GM19324 (cell line): ENCODE data around the gene STAT3.
A peak's percentile ranks its signal among the peaks of the same experiment; 100 is the strongest.
"Not testable (repeated sequence)": the region's sequence is repeated elsewhere in the genome, so short reads cannot be mapped to it uniquely, and the experiment has no call there.

Experiments
- ATAC-seq: cut with Tn5 transposase; IDR thresholded peaks from one replicate; pipeline ENCODE4 v1.9.1; 2021; ENCODE audit warnings: mild to moderate bottlenecking, moderate library complexity; ENCODE audit not compliant: unreplicated experiment, low FRiP score

Gene STAT3

DNA sequence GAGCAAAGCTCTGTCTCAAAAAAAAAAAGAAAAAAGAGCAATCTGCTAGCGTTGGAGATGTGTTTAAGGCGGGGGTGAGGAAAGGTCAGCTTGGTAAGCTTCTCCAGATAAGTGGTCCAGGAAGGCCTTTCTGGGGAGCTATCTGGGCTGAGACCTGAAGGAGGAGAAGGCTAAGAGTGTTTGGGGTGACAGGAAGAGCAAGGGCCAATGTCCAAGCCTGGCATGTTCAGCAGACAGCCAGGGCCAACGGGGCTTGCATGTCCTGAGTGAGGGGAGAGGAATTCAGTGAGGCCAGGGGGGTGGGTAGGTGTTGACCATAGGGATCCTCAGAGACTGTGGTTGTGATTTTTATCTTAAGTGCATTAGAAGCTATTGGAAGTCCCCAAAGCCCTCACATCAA, 84.5 kb downstream of the STAT3 start:
- ATAC-seq, result no peak

DNA sequence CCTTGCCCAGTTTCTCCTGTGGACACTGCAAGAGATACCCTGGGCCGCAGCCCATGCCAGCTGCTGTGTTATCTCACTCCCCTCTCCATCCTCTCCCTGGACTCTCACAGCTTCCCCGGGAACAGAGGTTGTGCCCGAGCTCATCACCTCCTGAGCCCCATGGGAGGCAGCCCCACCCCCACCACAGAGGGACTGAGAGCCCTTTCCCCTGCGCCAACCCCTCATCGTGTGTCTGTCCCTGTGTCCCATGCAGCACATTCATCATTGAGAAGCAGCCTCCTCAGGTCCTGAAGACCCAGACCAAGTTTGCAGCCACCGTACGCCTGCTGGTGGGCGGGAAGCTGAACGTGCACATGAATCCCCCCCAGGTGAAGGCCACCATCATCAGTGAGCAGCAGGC, 87.2 kb downstream of the STAT3 start:
- ATAC-seq, result no peak

DNA sequence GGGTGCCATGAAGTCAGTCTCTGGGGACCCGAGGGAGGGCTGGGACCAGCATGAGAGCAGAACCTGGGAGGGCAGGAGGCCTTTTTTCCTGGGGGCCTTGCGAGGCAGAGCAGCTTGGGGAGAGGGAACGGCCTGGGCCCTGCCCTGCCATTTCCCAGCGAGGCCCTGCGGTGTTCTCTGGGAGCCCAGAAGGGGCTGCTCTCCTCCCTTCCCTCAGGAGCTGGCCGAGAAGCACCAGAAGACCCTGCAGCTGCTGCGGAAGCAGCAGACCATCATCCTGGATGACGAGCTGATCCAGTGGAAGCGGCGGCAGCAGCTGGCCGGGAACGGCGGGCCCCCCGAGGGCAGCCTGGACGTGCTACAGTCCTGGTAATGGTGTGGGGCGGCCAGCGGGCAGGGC, 88.3 kb downstream of the STAT3 start:
- not testable (repeated sequence) for ATAC-seq

- not testable (repeated sequence) for ATAC-seq
These were observed 88.9 kb downstream of the STAT3 start for GRCh38 chr17:42299361-42299760.

GRCh38 chr17:42297775-42298174, 90.5 kb downstream of the STAT3 start:
- ATAC-seq, result not testable (repeated sequence)

DNA sequence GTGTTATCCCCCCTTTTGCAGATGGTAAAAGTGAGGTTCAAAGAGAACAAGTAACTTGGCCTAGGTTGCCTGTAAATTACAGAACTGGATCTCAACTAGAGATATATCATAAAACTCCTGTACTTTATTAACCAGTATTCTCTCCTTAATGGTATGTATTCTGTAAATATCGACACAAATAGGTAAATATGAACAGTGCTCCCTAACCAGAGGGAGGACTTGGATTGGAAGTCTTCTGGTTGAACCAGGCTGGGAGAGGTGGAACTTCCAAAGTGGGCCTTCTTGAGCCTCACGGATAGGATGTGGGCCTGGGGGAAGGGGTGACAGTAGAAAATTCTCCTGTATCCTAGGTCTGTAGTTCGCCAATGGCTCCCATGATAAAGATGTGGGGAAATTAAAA, 92.2 kb downstream of the STAT3 start:
- ATAC-seq, result no peak

- no peak for ATAC-seq
These were observed 93.5 kb downstream of the STAT3 start for GRCh38 chr17:42294469-42295398.

GRCh38 chr17:42291129-42291528, 97.1 kb downstream of the STAT3 start:
- no peak for ATAC-seq

DNA sequence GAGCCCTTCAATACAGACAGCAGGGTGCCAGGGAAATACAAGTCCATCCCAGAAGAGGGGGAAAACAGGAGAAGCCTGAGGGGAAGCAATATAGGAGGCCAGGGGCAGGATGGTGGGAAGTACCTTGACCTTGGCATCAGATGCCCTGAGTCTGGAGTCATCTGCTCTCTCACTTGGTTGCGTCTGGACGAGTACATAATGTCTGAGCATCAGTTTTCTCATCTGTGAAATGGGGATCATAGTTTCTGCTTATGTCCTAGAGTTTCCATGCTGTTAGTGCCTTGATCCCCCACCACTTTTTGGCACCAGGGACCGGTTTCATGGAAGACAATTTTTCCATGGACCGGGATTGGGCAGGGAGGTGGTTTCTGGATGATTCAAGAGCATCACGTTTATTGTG, 97.7 kb downstream of the STAT3 start:
- no peak for ATAC-seq

DNA sequence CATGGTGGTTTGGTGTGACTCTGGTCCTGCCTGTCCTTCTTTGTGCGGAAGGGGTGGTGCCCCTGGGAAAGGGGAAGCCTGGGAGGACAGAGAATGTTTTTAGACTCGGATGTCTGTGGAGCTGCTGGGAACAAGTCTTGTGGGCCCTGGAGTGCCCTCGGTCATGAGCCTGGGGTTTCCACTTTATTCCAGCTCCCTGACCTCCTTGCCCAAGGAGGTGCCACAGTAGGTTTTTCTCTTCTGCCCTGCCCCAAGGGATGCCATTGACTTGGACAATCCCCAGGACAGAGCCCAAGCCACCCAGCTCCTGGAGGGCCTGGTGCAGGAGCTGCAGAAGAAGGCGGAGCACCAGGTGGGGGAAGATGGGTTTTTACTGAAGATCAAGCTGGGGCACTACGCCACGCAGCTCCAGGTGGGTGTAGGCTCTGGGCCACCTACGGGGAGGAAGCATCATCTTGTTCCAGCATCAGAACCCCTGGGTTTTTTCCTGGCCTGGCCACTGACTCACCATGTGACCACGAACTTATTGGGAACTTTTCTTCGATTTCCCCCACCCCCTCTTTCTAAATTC, 98.5 kb downstream of the STAT3 start:
- no peak for ATAC-seq

- peak; percentile 11 for ATAC-seq
These were observed 99.2 kb downstream of the STAT3 start for GRCh38 chr17:42288803-42289610.

DNA sequence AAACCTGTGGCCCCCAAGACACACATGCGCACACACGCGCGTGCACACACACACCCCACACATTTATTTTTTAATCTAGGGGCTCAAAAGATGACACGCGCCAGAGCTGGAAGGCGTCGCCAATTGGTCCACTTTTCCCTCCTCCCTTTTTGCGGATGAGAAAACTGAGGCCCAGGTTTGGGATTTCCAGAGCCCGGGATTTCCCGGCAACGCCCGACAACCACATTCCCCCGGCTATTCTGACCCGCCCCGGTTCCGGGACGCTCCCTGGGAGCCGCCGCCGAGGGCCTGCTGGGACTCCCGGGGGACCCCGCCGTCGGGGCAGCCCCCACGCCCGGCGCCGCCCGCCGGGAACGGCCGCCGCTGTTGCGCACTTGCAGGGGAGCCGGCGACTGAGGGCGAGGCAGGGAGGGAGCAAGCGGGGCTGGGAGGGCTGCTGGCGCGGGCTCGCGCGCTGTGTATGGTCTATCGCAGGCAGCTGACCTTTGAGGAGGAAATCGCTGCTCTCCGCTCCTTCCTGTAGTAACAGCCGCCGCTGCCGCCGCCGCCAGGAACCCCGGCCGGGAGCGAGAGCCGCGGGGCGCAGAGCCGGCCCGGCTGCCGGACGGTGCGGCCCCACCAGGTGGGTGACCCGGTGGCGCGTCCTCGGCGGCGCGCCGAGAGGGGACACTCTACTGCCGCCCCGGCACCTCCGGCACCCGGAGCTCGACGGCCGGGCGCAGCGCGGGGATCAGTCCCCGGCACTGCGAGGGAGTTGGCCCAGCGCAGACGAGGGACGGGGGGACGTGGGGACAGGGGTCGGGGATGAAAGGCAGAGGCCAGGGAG, 100.1 kb downstream of the STAT3 start, which contains the start of gene STAT5A:
STAT5A (plus strand) TSS at position 522 of the 826 bp plus-strand sequence. CDS start 914 bp downstream, outside the sequence.
- ATAC-seq, result peak; percentile 50

GRCh38 chr17:42287305-42287976, 100.8 kb downstream of the STAT3 start:
- ATAC-seq, result no peak

- ATAC-seq, result no peak
These were observed 101.6 kb downstream of the STAT3 start for GRCh38 chr17:42286411-42287221.

DNA sequence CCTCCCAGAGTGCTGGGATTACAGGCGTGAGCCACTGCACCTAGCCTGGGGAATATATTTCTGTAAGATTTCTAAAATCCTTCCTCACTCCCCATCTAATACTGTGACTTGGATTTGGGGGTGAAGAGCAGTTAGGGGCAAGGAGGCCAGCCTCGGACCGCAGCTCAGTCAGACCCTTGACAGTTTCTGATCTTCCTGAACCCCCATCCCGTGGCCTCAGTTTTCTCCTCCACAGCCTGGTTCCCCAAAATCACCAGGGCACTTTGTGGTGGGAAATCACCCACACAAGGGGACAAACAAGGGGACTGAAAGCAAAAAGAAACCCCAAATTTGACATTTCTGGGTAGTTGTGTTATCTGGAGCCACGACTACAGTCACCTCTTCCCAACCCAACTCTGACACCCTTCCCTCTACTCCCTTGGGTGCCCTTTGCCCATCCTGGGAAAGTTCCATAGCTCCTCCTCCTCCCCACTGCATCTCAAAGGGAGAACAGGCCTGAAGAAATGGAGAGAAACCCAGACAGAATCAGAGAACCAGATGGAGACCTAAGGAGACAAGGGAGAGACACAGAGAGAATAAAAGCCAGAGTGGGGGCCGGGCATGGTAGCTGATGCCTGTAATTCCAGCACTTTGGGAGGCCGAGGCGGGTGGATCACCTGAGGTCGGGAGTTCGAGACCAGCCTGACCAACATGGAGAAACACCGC, 102.7 kb downstream of the STAT3 start:
- no peak for ATAC-seq

DNA sequence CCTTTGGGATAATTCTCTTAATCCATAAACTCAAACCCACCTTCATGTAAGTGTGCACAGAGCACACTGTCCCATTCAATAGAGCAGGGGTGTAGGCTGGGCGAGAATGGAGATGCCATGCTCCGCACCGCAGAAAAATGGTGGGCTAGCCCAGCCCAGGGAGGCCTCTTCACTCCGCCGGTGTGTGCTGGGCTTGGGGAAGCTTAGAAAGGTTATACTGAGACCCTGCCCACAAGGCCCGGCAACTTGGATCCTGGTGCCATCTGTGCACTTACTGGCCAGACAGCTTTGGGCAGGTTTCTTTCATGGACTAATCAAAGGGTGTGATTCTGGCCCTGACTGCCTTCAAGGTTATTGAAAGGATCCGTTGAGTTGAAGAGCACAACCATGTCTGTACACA, 103.7 kb downstream of the STAT3 start:
- no peak for ATAC-seq

DNA sequence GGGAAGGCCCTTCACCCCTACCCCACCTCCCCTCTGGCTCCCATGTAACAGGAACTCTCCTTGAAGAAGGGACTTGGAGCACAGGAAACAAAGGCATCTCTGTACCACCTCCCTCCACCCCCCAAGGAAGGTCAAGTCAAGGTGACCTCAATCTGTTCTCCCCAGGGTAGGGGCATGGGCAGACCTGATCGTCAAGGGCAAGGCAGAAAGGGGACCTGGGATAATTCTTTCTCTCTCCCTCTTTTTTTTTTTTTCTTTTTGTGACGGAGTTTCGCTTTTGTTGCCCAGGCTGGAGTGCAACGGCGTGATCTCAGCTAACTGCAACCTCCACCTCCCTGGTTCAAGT, 104.2 kb downstream of the STAT3 start:
- no peak for ATAC-seq
